Activated CD8-positive, alpha-beta T cell treated with anti-CD3 and anti-CD28 coated beads for 36 hours (primary cell): ENCODE measurements around the gene ZDHHC3. TPM values are rescaled to one million over a fixed set of nuclear protein-coding genes. Genes with fewer than 3 reads are reported as not detected.

Experiments used
- ATAC-seq: fragments of 200-7000 bp; cut with Tn5 transposase; one replicate; pipeline ENCODE4 v1.10.0; 2021; ENCODE audit warnings: mild to moderate bottlenecking, moderate library complexity
- CTCF ChIA-PET: fragments of 350-600 bp; sonication (Branson Sonifier 250); formaldehyde crosslinking; loops from one replicate; lab custom pipeline; 2021; ENCODE audit warnings: antibody characterized with exemption; lab: Charles Lee
- POLR2A ChIA-PET: fragments of 350-600 bp; sonication (Branson Sonifier 250); formaldehyde crosslinking; loops from one replicate; lab custom pipeline; 2021; ENCODE audit warnings: antibody characterized with exemption; lab: Charles Lee
- DNase-seq: peaks from one replicate; pipeline ENCODE4 v3.0.0-alpha.2; 2020
- H3K27ac Mint-ChIP-seq: one replicate; pipeline ENCODE4 v1.8.0; 2021; ENCODE audit warnings: mild to moderate bottlenecking, mixed read lengths
- H3K27me3 Mint-ChIP-seq: one replicate; pipeline ENCODE4 v1.8.0; 2021; ENCODE audit warnings: mixed read lengths
- H3K36me3 Mint-ChIP-seq: one replicate; pipeline ENCODE4 v1.8.0; 2021; ENCODE audit warnings: low read depth, mixed read lengths
- H3K4me1 Mint-ChIP-seq: one replicate; pipeline ENCODE4 v1.8.0; 2021; ENCODE audit warnings: low read depth, mixed read lengths
- H3K4me3 Mint-ChIP-seq: one replicate; pipeline ENCODE4 v1.8.0; 2021; ENCODE audit warnings: mild to moderate bottlenecking, moderate library complexity, mixed read lengths
- H3K9me3 Mint-ChIP-seq: one replicate; pipeline ENCODE4 v1.8.0; 2021; ENCODE audit warnings: mixed read lengths
- intact Hi-C: fragments of 100-400 bp; cut with micrococcal nuclease; formaldehyde crosslinking; loops from one replicate; pipeline ENCODE4 v1.10.0; 2022
- total RNA-seq, 2 experiments: library from RNA; stranded (reverse); gene quantifications; one replicate each; pipeline ENCODE4 v1.2.3, GENCODE V29; 2021
- TF ChIP-seq, protein P1 (sequence below): fragments of 200-600 bp; IDR thresholded peaks from one replicate; pipeline ENCODE4 v1.8.0; 2022; ENCODE audit warnings: antibody characterized with exemption, mild to moderate bottlenecking

ZDHHC3 gene
- total RNA-seq, 2 experiments from 2014 or later = 28.6 to 36.0 TPM

DNA sequence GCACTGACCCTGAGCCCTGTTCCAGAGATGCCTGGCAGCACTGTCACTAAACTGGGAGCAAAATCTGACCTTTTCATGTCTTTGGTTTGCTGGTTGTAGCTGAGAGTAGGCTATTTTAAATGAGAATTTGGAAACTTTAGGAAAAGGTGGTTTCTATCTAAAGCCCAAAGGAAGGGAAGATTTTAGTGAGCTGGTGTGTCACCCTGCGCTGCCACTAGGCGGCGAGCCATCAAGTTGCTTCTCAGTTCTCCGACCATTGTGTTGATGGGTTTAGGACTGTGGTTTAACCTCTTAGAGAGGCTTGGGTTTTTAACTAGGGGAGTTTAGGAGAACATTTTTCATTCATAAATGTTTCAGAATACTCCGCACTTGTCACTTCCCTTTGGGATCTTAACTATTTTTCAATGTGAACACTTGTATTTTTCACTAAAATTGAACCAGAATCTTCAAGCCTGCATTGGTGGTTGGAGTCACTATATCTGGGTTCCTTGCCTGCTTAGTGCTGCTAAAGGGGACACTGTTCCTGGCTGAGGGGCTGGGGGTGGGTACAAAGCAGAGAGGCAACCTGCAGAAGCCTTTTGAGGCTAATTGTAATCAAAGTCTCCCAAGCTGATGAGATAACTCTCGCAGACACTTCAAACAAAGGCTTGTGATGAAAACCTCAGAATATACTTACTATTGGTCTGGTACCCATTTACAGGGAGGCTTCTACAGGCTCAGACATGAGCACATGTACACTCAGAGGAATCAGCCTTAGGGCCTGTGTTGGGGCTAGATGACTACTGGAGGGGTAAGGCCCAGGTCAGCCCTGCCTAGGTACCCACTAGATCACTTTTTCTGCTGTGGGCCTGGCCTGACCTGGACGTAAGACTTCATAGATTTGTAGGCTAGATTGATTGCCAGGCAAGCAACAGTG lies 16.8 kb upstream of the ZDHHC3 start:
- Mint-ChIP-seq H3K9me3 (no peaks in the 10 kb centered on the region), H3K27me3 (no peaks in the 10 kb centered on the region), H3K4me3 (no peak overlapping the region), H3K4me1 (peaks cover 57% of the 10 kb centered on the region), H3K36me3 (peaks cover 53% of the 10 kb centered on the region), H3K27ac (no peak overlapping the region)
- ATAC-seq (no peak), DNase-seq (peak; percentile 34)
- TF ChIP-seq, protein P1, sequence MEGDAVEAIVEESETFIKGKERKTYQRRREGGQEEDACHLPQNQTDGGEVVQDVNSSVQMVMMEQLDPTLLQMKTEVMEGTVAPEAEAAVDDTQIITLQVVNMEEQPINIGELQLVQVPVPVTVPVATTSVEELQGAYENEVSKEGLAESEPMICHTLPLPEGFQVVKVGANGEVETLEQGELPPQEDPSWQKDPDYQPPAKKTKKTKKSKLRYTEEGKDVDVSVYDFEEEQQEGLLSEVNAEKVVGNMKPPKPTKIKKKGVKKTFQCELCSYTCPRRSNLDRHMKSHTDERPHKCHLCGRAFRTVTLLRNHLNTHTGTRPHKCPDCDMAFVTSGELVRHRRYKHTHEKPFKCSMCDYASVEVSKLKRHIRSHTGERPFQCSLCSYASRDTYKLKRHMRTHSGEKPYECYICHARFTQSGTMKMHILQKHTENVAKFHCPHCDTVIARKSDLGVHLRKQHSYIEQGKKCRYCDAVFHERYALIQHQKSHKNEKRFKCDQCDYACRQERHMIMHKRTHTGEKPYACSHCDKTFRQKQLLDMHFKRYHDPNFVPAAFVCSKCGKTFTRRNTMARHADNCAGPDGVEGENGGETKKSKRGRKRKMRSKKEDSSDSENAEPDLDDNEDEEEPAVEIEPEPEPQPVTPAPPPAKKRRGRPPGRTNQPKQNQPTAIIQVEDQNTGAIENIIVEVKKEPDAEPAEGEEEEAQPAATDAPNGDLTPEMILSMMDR = peak; percentile 52
- intact Hi-C loops = no loop called here
- ChIA-PET CTCF (interaction anchor here (0.7 to 3.0 kb wide), 9 partner anchors 9 to 48 kb away, joined by 3 to 24 read pairs (median 4); no protein-coding TSS in a partner anchor), POLR2A (interaction anchor here (1.2 to 7.6 kb wide), 2 partner anchors 16 to 27 kb away, joined by 3 to 48 read pairs; partner anchors contain the start of genes EXOSC7 and ZDHHC3)

DNA sequence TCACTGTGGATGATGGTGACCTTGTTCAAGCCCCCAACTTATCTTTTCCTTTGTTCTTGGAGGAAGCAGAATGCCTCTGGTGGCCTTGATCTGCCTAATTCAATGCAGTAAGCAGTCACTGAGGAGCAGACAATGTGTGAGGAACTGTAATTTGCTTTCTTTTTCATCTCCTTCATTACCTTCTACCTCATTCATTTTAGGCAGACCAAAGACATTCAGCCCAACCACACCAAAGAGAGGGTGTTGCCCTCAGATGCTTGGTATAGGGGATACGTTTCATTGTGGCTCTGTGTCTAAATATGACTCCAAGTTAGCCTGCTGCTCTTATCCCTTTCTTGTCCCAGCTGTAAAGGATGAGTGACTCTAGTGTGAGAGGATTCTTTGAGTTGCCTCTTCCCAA lies 15.4 kb upstream of the ZDHHC3 start:
- TF ChIP-seq, protein P1 = no peak
- ATAC-seq = no peak
- Mint-ChIP-seq H3K27me3 (no peaks in the 10 kb centered on the region), H3K4me1 (peaks cover 46% of the 10 kb centered on the region), H3K4me3 (no peak overlapping the region), H3K9me3 (no peaks in the 10 kb centered on the region), H3K27ac (no peak overlapping the region), H3K36me3 (peaks cover 46% of the 10 kb centered on the region)
- no peak for DNase-seq
- POLR2A ChIA-PET = interaction anchor here (1.0 to 7.6 kb wide), 2 partner anchors 9 to 14 kb away, joined by 3 to 48 read pairs; partner anchors contain the start of genes EXOSC7 and ZDHHC3
- CTCF ChIA-PET = interaction anchor here (1.1 to 1.5 kb wide), 2 partner anchors 13 to 77 kb away, joined by 3 to 4 read pairs; no protein-coding TSS in a partner anchor
- intact Hi-C loops = no loop called here

GRCh38 chr3:44989636-44990373 lies 13.8 kb upstream of the ZDHHC3 start:
- TF ChIP-seq, protein P1 = no peak
- no peaks in the 10 kb centered on the region for H3K9me3 Mint-ChIP-seq
- peaks cover 40% of the 10 kb centered on the region for H3K4me1 Mint-ChIP-seq
- no peak overlapping the region for H3K27ac Mint-ChIP-seq
- no peak overlapping the region for H3K4me3 Mint-ChIP-seq
- DNase-seq (no peak), ATAC-seq (no peak)
- intact Hi-C loops = no loop called here
- peaks cover 56% of the 10 kb centered on the region for H3K36me3 Mint-ChIP-seq
- ChIA-PET CTCF (interaction anchor here (1.3 to 3.9 kb wide), 3 partner anchors 13 to 75 kb away, joined by 3 to 26 read pairs (median 3); partner anchors contain the start of genes EXOSC7 and ZDHHC3), POLR2A (interaction anchor here (7.6 kb wide), 1 partner anchor 13 kb away, joined by 48 read pairs; the partner anchor contains the start of genes EXOSC7 and ZDHHC3)
- H3K27me3 Mint-ChIP-seq = no peaks in the 10 kb centered on the region

- Mint-ChIP-seq H3K27me3 (no peaks in the 10 kb centered on the region), H3K36me3 (peaks cover 57% of the 10 kb centered on the region), H3K4me1 (peaks cover 41% of the 10 kb centered on the region), H3K27ac (no peak overlapping the region), H3K9me3 (no peaks in the 10 kb centered on the region), H3K4me3 (no peak overlapping the region)
- CTCF ChIA-PET = interaction anchor here (1.3 to 3.9 kb wide), 2 partner anchors 12 to 51 kb away, joined by 3 to 26 read pairs; partner anchors contain the start of genes EXOSC7 and ZDHHC3
- ATAC-seq (no peak), DNase-seq (no peak)
- TF ChIP-seq, protein P1 = no peak
- POLR2A ChIA-PET = interaction anchor here (7.6 kb wide), 1 partner anchor 12 kb away, joined by 48 read pairs; the partner anchor contains the start of genes EXOSC7 and ZDHHC3
- intact Hi-C loops = no loop called here
These were observed 13.2 kb upstream of the ZDHHC3 start for GRCh38 chr3:44989141-44989540.
